SK-N-MC (cell line): ENCODE results near the gene INPP5E.

ENCODE experiments used
- DNase-seq: peaks from one replicate; pipeline ENCODE4 v3.0.0-alpha.2; 2011; ENCODE audit warnings: low read depth, low spot score
- H3K27ac ChIP-seq: fragments of 200-600 bp; sonication (generic); 2 replicates; pipeline ENCODE4 v1.5.1; 2016; ENCODE audit warnings: mixed run types
- H3K36me3 ChIP-seq: fragments of 200-600 bp; sonication (generic); 2 replicates; pipeline ENCODE4 v1.6.1; 2017; ENCODE audit warnings: antibody characterized with exemption, low read length, mixed read lengths; ENCODE audit not compliant: insufficient read depth
- H3K4me3 ChIP-seq: fragments of 200-600 bp; sonication (generic); 2 replicates; pipeline ENCODE4 v1.5.1; 2016
- H3K9ac ChIP-seq: fragments of 200-600 bp; sonication (generic); 2 replicates; pipeline ENCODE4 v1.8.0; 2017; ENCODE audit warnings: mixed run types, mixed read lengths; ENCODE audit not compliant: insufficient read length
- H3K9me3 ChIP-seq: fragments of 200-600 bp; sonication (generic); 2 replicates; pipeline ENCODE4 v1.6.1; 2017; ENCODE audit warnings: low read depth, mild to moderate bottlenecking, antibody characterized with exemption, low read length, moderate library complexity, mixed read lengths
- EZH2 ChIP-seq: fragments of 200-600 bp; sonication (generic); IDR thresholded peaks from one replicate; pipeline ENCODE4 v1.6.1; 2017; ENCODE audit warnings: antibody characterized with exemption
- FOXP2 ChIP-seq: optimal IDR thresholded peaks from 2 replicates; pipeline ENCODE3; 2011; ENCODE audit warnings: mild to moderate bottlenecking, moderate library complexity; ENCODE audit not compliant: insufficient read depth; ENCODE audit errors: extremely low read length, control extremely low read depth
- POLR2AphosphoS5 ChIP-seq: IDR thresholded peaks from 2 replicates; pipeline ENCODE4 v1.6.1; 2012; ENCODE audit warnings: mild to moderate bottlenecking, low read depth, low read length, borderline replicate concordance

Gene INPP5E

DNA sequence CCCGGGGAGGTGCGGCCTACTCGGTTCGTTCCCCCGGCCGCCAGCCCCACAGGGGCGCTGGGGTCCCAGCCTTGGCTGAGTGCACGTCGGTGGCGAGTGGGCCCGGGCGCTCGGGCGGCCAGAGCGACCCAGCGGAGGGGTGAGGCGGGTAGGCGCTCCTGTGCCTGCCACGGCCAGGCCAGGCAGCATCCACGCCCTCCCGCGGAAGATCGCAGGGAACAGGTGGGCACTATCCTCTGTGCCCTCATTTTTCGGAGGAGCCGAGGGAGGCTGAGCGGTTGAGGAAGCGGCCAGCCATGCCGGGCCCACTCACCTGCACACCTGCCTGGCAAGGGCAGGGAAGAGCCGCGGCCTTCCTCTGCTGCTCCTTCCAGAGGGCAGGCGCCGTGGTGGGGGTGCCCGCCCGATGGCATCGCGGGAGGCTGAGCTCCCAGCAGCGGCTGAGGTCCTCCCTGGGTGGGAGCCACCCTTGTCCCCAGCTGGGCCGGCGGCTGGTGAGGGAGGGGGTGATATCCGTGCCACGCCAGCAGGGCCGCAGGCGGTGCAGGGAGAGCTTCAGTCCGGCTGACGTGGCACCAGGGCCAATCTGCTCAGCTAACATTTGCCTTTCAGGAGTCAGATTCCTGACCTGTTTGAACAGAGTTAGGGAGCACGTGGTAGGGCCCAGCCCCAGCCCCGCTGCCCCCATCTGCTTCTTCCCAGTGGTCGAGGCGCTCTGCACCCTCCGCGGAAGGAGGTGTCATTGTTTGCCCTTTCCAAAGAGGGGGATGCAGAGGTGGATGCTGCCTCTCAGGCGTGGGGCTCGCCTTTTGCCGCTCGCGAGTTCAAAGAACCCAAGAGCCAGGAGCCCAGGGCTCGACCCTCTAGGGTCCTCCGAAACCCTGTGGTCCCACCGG is 44.8 kb upstream of the INPP5E start:
- H3K27ac ChIP-seq, result no peak overlapping the region
- peak overlapping the region; percentile 98 for H3K4me3 ChIP-seq
- no peaks in the 10 kb centered on the region; the same call in 1 of the 2 replicates for H3K36me3 ChIP-seq
- H3K9ac ChIP-seq, result peak overlapping the region; percentile 63
- no peak for DNase-seq
- no peak for TF ChIP-seq FOXP2
- TF ChIP-seq EZH2, result no peak
- no peak for TF ChIP-seq POLR2AphosphoS5
- no peaks in the 10 kb centered on the region for H3K9me3 ChIP-seq

DNA sequence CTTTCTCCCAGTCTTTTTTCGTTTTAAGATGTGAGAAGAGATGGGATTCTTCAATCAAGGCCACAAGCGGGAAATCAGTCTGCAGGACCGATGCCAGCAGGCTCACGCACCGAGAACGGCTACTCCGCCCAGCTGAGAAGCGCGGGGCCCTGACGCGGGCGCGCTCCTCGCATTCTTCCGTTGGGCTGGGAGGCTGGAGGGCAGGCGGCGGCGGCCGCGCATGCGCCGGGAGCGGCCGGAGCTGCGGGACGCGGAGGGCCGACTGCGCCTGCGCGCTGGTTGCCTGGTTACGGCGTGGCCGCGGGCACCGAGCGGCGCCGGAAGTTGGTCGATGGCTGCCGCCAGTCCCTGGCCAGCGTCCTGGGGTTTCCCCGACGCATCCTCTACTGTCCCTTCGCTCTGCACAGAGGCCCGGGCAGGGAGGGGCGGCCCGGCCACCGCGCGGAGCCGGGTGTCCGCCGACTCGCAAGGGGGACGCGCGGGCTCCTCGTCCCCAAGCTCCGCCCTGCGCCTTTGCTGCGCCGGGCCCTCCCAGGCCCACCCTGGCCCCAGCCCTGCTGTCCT is 44.0 kb upstream of the INPP5E start:
- DNase-seq, result peak; percentile 70
- Histone ChIP-seq H3K9ac (peak overlapping the region; percentile 96), H3K36me3 (no peaks in the 10 kb centered on the region; the same call in 1 of the 2 replicates), H3K4me3 (peak overlapping the region; percentile 98), H3K9me3 (no peaks in the 10 kb centered on the region), H3K27ac (peak overlapping the region; percentile 99)
- peak; percentile 89 for TF ChIP-seq POLR2AphosphoS5
- TF ChIP-seq FOXP2, result no peak
- TF ChIP-seq EZH2, result no peak

GRCh38 chr9:136482793-136483588 is 43.3 kb upstream of the INPP5E start, which contains the start of gene SEC16A:
Gene SEC16A, minus strand, starts transcription at chr9:136483040. Its CDS starts 5,425 bp downstream, at chr9:136477615.
- Histone ChIP-seq H3K9me3 (no peaks in the 10 kb centered on the region), H3K36me3 (peaks cover 4% of the 10 kb centered on the region; the same call in 1 of the 2 replicates), H3K9ac (peak within 1 kb of the TSS; percentile 96), H3K4me3 (peak within 1 kb of the TSS; percentile 98), H3K27ac (peak within 1 kb of the TSS; percentile 99)
- DNase-seq, result peak; percentile 95
- TF ChIP-seq EZH2 (no peak), POLR2AphosphoS5 (peak; percentile 91), FOXP2 (no peak)

GRCh38 chr9:136482046-136482792 is 42.6 kb upstream of the INPP5E start:
- H3K36me3 ChIP-seq, result peaks cover 11% of the 10 kb centered on the region; the same call in 1 of the 2 replicates
- H3K9me3 ChIP-seq, result no peaks in the 10 kb centered on the region
- no peak for DNase-seq
- H3K4me3 ChIP-seq, result peak overlapping the region; percentile 91
- peak overlapping the region; percentile 96 for H3K9ac ChIP-seq
- peak overlapping the region; percentile 76 for H3K27ac ChIP-seq
- TF ChIP-seq FOXP2 (no peak), EZH2 (no peak), POLR2AphosphoS5 (no peak)

- TF ChIP-seq POLR2AphosphoS5, result no peak
- TF ChIP-seq FOXP2, result no peak
- TF ChIP-seq EZH2, result no peak
- H3K27ac ChIP-seq, result no peak overlapping the region
- peaks cover 18% of the 10 kb centered on the region for H3K36me3 ChIP-seq
- H3K4me3 ChIP-seq, result peak overlapping the region; percentile 91
- H3K9me3 ChIP-seq, result no peaks in the 10 kb centered on the region
- peak overlapping the region; percentile 96 for H3K9ac ChIP-seq
- DNase-seq, result no peak
These were observed 41.9 kb upstream of the INPP5E start for GRCh38 chr9:136481558-136481957.

DNA sequence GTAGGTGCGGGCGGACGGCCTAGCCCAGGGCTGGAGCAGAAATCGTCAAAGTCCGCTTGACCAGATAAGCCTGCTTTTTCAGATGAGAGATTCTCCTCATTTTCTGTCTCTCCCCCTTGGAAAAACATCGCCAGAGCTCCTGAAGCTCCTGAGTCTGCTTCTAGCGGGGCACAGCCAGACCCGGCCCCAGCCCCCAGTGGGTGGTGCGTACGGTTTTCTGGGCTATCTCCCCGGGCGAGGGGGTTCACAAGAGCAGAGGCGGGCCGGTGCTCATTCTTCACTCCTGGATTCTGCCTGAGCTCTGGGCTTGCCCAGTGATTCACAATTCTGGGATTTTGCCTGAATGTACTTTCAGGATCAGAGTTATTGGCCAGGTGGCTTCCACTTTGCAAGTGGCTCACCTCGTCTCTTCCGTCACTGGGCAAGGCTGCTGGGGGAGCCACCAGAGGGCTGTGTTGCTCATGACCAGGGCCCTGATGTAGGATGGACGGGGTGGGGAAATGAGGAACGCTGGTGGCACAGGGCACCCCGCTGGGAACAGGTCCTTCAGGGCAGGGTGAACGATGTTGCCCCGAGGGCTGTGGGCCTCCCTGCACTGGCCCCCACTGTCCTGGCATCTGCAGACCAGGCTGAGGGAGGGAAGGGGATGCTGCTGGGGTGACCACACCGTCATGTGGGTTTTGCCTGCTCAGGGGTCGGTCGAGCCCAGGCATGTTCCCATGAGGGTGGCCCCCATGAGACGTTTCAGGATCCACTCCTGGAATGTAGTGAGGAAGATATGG is 36.9 kb upstream of the INPP5E start:
- Histone ChIP-seq H3K36me3 (peaks cover 67% of the 10 kb centered on the region), H3K27ac (no peak overlapping the region), H3K9me3 (no peaks in the 10 kb centered on the region), H3K9ac (no peak overlapping the region), H3K4me3 (no peak overlapping the region)
- TF ChIP-seq EZH2, result no peak
- no peak for TF ChIP-seq POLR2AphosphoS5
- no peak for TF ChIP-seq FOXP2
- DNase-seq, result no peak

DNA sequence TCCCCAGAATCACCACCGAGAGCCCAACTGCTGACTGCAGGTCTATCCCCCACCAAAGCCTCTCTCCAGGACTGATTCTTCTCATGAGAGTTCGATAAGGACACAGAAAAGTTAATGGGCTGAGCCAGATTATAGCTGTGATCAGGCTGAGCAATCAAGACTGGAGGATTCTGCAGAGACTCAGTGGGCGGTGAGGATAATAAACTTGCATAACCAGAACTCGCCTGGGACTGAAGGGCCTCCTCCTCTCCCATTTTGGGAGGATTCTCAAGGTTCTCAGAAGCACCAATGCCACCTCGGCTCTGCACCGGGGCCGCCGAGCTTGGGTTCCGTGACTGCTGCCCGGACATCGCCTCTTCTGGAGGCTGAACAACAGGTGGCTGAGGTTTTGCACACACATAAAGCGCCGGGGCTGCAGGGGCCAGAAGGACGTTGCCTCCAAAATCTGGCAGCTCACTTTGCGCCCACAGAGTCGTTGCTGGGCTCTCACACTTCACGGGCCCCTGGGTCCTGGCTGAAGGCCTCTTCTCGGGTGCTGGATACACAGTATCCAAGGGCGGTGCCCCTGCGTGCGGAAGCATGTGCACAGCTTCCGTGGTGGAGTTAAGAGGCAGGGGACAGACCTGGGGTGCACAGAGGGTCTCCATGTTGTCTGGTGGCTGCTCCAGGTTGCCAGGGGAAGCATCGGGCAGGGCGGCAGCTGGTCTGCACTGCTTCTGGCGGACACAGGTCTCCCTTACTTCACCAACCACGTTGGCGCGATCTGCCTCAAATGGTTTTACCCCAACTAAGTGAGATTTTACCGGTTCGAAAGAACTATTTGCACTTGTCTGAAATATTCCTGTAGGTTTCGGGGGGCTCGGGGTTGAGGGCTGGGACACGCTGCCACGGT is 35.6 kb upstream of the INPP5E start:
- TF ChIP-seq FOXP2 (no peak), EZH2 (no peak), POLR2AphosphoS5 (no peak)
- Histone ChIP-seq H3K4me3 (no peak overlapping the region), H3K36me3 (peaks cover 79% of the 10 kb centered on the region), H3K9me3 (no peaks in the 10 kb centered on the region), H3K27ac (no peak overlapping the region), H3K9ac (no peak overlapping the region)
- no peak for DNase-seq
